ENCODE measurements around the gene SENP7. TPM values are rescaled to one million over a fixed set of nuclear protein-coding genes. Genes with fewer than 3 reads are reported as not detected.

The SENP7 gene
- polyA plus RNA-seq, 1 of the 3 experiments (the other 2 are of a cell fraction): 2.7 TPM

GRCh38 chr3:101530686-101531047 lies 17.7 kb upstream of the SENP7 start:
- no peaks in the 10 kb centered on the region for H3K9me2 ChIP-seq
- no peak overlapping the region for H2AFZ ChIP-seq (ENCODE audit: low read depth)
- WGBS (ENCODE audit: low lambda C conversion rate): 55% methylated on average over 2 of the region's 2 CpGs
- POLR2A ChIA-PET: no interaction called here
- no peak for DNase-seq
- no peaks in the 10 kb centered on the region; a peak in 1 of 4 replicates for H3K4me1 ChIP-seq (ENCODE audit: control insufficient read depth in 1 of 2, insufficient read depth in 2 of 2, low read depth in 1 of 2, low read length in 1 of 2)
- H3K27me3 ChIP-seq (ENCODE audit: insufficient read depth): no peaks in the 10 kb centered on the region
- H3K4me2 ChIP-seq: no peak overlapping the region
- no peak overlapping the region for H3K9ac ChIP-seq
- H3K27ac ChIP-seq (ENCODE audit: low read depth in 2 of 2, low read length in 1 of 2): no peak overlapping the region
- peaks cover 4% of the 10 kb centered on the region for H3F3A ChIP-seq (replicated peaks; ENCODE audit: insufficient read depth)
- no peaks in the 10 kb centered on the region for H3K36me3 ChIP-seq (replicated peaks in 1 of 2; ENCODE audit: control insufficient read depth in 1 of 2, insufficient read depth in 2 of 2, low read length in 1 of 2)
- TF ChIP-seq EP300 (IDR thresholded peaks at IDR 0.05; ENCODE audit: borderline replicate concordance in 1 of 2, low read depth in 1 of 2, low read length in 1 of 2) (no peak), GATA2 (CRISPR knock-in tag; IDR thresholded peaks at IDR 0.05) (no peak), RCOR1 (IDR thresholded peaks at IDR 0.05; ENCODE audit: low read length) (no peak), PBX3 (IDR thresholded peaks at IDR 0.05) (no peak), JUND (IDR thresholded peaks at IDR 0.05) (no peak), YY1 (IDR thresholded peaks at IDR 0.05; ENCODE audit: low read depth) (no peak), NFIC (IDR thresholded peaks at IDR 0.05; ENCODE audit: borderline replicate concordance) (no peak), MAX (IDR thresholded peaks at IDR 0.05; ENCODE audit: low read depth) (no peak), EZH2phosphoT487 (IDR thresholded peaks at IDR 0.05; ENCODE audit: borderline replicate concordance, low read depth) (no peak), RFX5 (IDR thresholded peaks at IDR 0.05; ENCODE audit: low read length) (no peak), RAD21 (IDR thresholded peaks at IDR 0.05; ENCODE audit: low read length) (no peak)
- no peak overlapping the region for H3K4me3 ChIP-seq (ENCODE audit: low read depth in 2 of 2, low read length in 1 of 2)
- no peaks in the 10 kb centered on the region for H3K9me3 ChIP-seq
- H3K79me2 ChIP-seq (ENCODE audit: insufficient read depth): no peaks in the 10 kb centered on the region
- CTCF ChIA-PET: no interaction called here
- H4K20me1 ChIP-seq (ENCODE audit: insufficient read depth): no peaks in the 10 kb centered on the region

GRCh38 chr3:101529816-101530685 lies 17.0 kb upstream of the SENP7 start:
- no peak overlapping the region for H3K27ac ChIP-seq (ENCODE audit: low read depth in 2 of 2, low read length in 1 of 2)
- ChIA-PET POLR2A (no interaction called here), CTCF (interaction anchor here (1.2 kb wide), 1 partner anchor 13 kb away, joined by 4 read pairs; no protein-coding TSS in a partner anchor)
- H3F3A ChIP-seq (replicated peaks; ENCODE audit: insufficient read depth): peaks cover 4% of the 10 kb centered on the region
- TF ChIP-seq MXI1 (IDR thresholded peaks at IDR 0.05; ENCODE audit: low read depth, low read length): no peak
- no peak for TF ChIP-seq USF2 (IDR thresholded peaks at IDR 0.05; ENCODE audit: borderline replicate concordance, low read depth, low read length)
- TF ChIP-seq SMC3 (IDR thresholded peaks at IDR 0.05; ENCODE audit: low read depth, low read length): no peak
- 61% methylated on average over 4 of the region's 4 CpGs for WGBS (ENCODE audit: low lambda C conversion rate)
- H3K79me2 ChIP-seq (ENCODE audit: insufficient read depth): no peaks in the 10 kb centered on the region
- H2AFZ ChIP-seq (ENCODE audit: low read depth): no peak overlapping the region
- no peaks in the 10 kb centered on the region; a peak in 1 of 4 replicates for H3K4me1 ChIP-seq (ENCODE audit: control insufficient read depth in 1 of 2, insufficient read depth in 2 of 2, low read depth in 1 of 2, low read length in 1 of 2)
- H3K9ac ChIP-seq: no peak overlapping the region
- H3K27me3 ChIP-seq (ENCODE audit: insufficient read depth): no peaks in the 10 kb centered on the region
- H3K36me3 ChIP-seq (replicated peaks in 1 of 2; ENCODE audit: control insufficient read depth in 1 of 2, insufficient read depth in 2 of 2, low read length in 1 of 2): no peaks in the 10 kb centered on the region
- H3K4me2 ChIP-seq: no peak overlapping the region
- no peak overlapping the region for H3K4me3 ChIP-seq (ENCODE audit: low read depth in 2 of 2, low read length in 1 of 2)
- DNase-seq: no peak
- no peaks in the 10 kb centered on the region for H3K9me3 ChIP-seq
- no peaks in the 10 kb centered on the region for H3K9me2 ChIP-seq
- no peaks in the 10 kb centered on the region for H4K20me1 ChIP-seq (ENCODE audit: insufficient read depth)

All from SK-N-SH (cell line).